Gastroesophageal sphincter (tissue), 3 donors: ENCODE results near the gene SH2D7.

Source experiments
- CTCF ChIP-seq, 4 experiments: fragments of 200-600 bp in 2 of 4; fragments of 450-650 bp in 2 of 4; sonication (generic) in 1 of 4; IDR thresholded peaks; one replicate each; pipeline ENCODE4 v1.5.1; 2017 to 2019; ENCODE audit warnings: antibody characterized with exemption in 4 of 4, mild to moderate bottlenecking in 2 of 4, moderate library complexity in 2 of 4
- EP300 ChIP-seq: sonication (generic); formaldehyde crosslinking; IDR thresholded peaks from one replicate; pipeline ENCODE4 v1.6.1; 2017; ENCODE audit warnings: antibody characterized with exemption, mild to moderate bottlenecking
- POLR2A ChIP-seq, 2 donors: fragments of 450-650 bp; IDR thresholded peaks; one replicate each; pipeline ENCODE4 v1.6.1; 2017; ENCODE audit warnings: antibody characterized with exemption in 2 of 2, mild to moderate bottlenecking in 2 of 2, moderate library complexity in 1 of 2
- POLR2AphosphoS5 ChIP-seq: sonication (generic); formaldehyde crosslinking; IDR thresholded peaks from one replicate; pipeline ENCODE4 v1.6.1; 2017; ENCODE audit warnings: antibody characterized with exemption

- TF ChIP-seq CTCF (IDR thresholded peaks at IDR 0.05) (no peak), EP300 (no peak), POLR2AphosphoS5 (no peak), POLR2A (IDR thresholded peaks at IDR 0.05) (no peak)
Measured at GRCh38 chr15:78139578-78139977, 47.2 kb downstream of the SH2D7 start.
